MCF 10A (cell line): Measurements from ENCODE around the gene MAFF. TPM values are rescaled to one million over a fixed set of nuclear protein-coding genes. Genes with fewer than 3 reads are reported as not detected.

Source experiments
- BruUV-seq: library from RNA; stranded (reverse); fragments of 400-500 nt; replicated peaks from 2 replicates; lab custom pipeline; 2021; lab: Mats Ljungman, UMichigan
- CTCF ChIA-PET: fragments of 300-600 bp; sonication (Branson Sonifier 250); formaldehyde crosslinking; extraction: SDS; loops from one replicate; lab custom pipeline; 2021; ENCODE audit warnings: antibody characterized with exemption, inconsistent platforms; lab: Yijun Ruan, JAX
- POLR2A ChIA-PET: fragments of 300-600, 350-650 bp; sonication (Branson Sonifier 250); formaldehyde crosslinking; extraction: SDS; loops from one replicate; lab custom pipeline; 2020; ENCODE audit warnings: antibody characterized with exemption, inconsistent platforms; lab: Yijun Ruan, JAX
- DNase-seq: peaks from one replicate; pipeline ENCODE4 v3.0.0-alpha.2; 2018; ENCODE audit not compliant: unreplicated experiment
- H3K27ac Mint-ChIP-seq: one replicate; pipeline ENCODE4 v1.8.0; 2022; ENCODE audit warnings: mild to moderate bottlenecking, low read depth, mixed read lengths; ENCODE audit not compliant: unreplicated experiment
- H3K27me3 Mint-ChIP-seq: one replicate; pipeline ENCODE4 v1.8.0; 2022; ENCODE audit warnings: mixed read lengths; ENCODE audit not compliant: insufficient read depth, unreplicated experiment
- H3K36me3 Mint-ChIP-seq: one replicate; pipeline ENCODE4 v1.8.0; 2022; ENCODE audit warnings: mild to moderate bottlenecking, moderate library complexity, mixed read lengths; ENCODE audit not compliant: insufficient read depth, unreplicated experiment
- H3K4me1 Mint-ChIP-seq: one replicate; pipeline ENCODE4 v1.8.0; 2022; ENCODE audit warnings: mixed read lengths; ENCODE audit not compliant: insufficient read depth, unreplicated experiment
- H3K4me3 Mint-ChIP-seq: one replicate; pipeline ENCODE4 v1.8.0; 2022; ENCODE audit warnings: mild to moderate bottlenecking, moderate library complexity, mixed read lengths; ENCODE audit not compliant: unreplicated experiment
- H3K9me3 Mint-ChIP-seq: one replicate; pipeline ENCODE4 v1.8.0; 2022; ENCODE audit warnings: mixed read lengths; ENCODE audit not compliant: unreplicated experiment
- intact Hi-C: fragments of 100-400 bp; cut with micrococcal nuclease; formaldehyde crosslinking; loops from 2 replicates; pipeline ENCODE4 v1.14.1; 2022
- total RNA-seq: library from RNA; stranded (reverse); gene quantifications from 2 replicates; pipeline ENCODE4 v1.2.3, GENCODE V29; 2022
- TF ChIP-seq, protein P1 (sequence below): fragments of 200-600 bp; IDR thresholded peaks from one replicate; pipeline ENCODE4 v1.8.0; 2022; ENCODE audit warnings: antibody characterized with exemption, mild to moderate bottlenecking; ENCODE audit not compliant: unreplicated experiment

The MAFF gene
- total RNA-seq, 1 experiment from 2014 or later: 71.4 TPM

- TF ChIP-seq, protein P1, sequence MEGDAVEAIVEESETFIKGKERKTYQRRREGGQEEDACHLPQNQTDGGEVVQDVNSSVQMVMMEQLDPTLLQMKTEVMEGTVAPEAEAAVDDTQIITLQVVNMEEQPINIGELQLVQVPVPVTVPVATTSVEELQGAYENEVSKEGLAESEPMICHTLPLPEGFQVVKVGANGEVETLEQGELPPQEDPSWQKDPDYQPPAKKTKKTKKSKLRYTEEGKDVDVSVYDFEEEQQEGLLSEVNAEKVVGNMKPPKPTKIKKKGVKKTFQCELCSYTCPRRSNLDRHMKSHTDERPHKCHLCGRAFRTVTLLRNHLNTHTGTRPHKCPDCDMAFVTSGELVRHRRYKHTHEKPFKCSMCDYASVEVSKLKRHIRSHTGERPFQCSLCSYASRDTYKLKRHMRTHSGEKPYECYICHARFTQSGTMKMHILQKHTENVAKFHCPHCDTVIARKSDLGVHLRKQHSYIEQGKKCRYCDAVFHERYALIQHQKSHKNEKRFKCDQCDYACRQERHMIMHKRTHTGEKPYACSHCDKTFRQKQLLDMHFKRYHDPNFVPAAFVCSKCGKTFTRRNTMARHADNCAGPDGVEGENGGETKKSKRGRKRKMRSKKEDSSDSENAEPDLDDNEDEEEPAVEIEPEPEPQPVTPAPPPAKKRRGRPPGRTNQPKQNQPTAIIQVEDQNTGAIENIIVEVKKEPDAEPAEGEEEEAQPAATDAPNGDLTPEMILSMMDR: no peak
- no TSS peak for BruUV-seq
- H3K36me3 Mint-ChIP-seq: peaks cover 14% of the 10 kb centered on the region
- H3K4me1 Mint-ChIP-seq: peaks cover 6% of the 10 kb centered on the region
- H3K27ac Mint-ChIP-seq: no peak overlapping the region
- intact Hi-C loops: no loop called here
- POLR2A ChIA-PET: interaction anchor here (0.7 to 1.3 kb wide), 2 partner anchors 15 to 344 kb away, joined by 3 to 5 read pairs; no protein-coding TSS in a partner anchor
- H3K27me3 Mint-ChIP-seq: no peaks in the 10 kb centered on the region
- H3K4me3 Mint-ChIP-seq: no peak overlapping the region
- CTCF ChIA-PET: interaction anchor here (0.6 to 1.4 kb wide), 4 partner anchors 13 to 261 kb away, joined by 3 to 5 read pairs (median 4); no protein-coding TSS in a partner anchor
- no peak for DNase-seq
- no peaks in the 10 kb centered on the region for H3K9me3 Mint-ChIP-seq
Observed at GRCh38 chr22:38165922-38166593, 35.7 kb upstream of the MAFF start.

- H3K36me3 Mint-ChIP-seq: peaks cover 13% of the 10 kb centered on the region
- ChIA-PET POLR2A (interaction anchor here (0.6 to 0.9 kb wide), 2 partner anchors 14 to 164 kb away, joined by 3 read pairs; no protein-coding TSS in a partner anchor), CTCF (interaction anchor here (0.7 kb wide), 1 partner anchor 40 kb away, joined by 5 read pairs; no protein-coding TSS in a partner anchor)
- intact Hi-C loops: no loop called here
- no peaks in the 10 kb centered on the region for H3K9me3 Mint-ChIP-seq
- H3K27ac Mint-ChIP-seq: no peak overlapping the region
- TF ChIP-seq, protein P1: no peak
- no peak overlapping the region for H3K4me3 Mint-ChIP-seq
- no TSS peak for BruUV-seq
- peaks cover 19% of the 10 kb centered on the region for H3K4me1 Mint-ChIP-seq
- H3K27me3 Mint-ChIP-seq: no peaks in the 10 kb centered on the region
- DNase-seq: no peak
Observed at GRCh38 chr22:38167988-38168407, 33.8 kb upstream of the MAFF start.

GRCh38 chr22:38169116-38169515 is 32.7 kb upstream of the MAFF start:
- CTCF ChIA-PET: no interaction called here
- H3K4me1 Mint-ChIP-seq: peaks cover 23% of the 10 kb centered on the region
- POLR2A ChIA-PET: interaction anchor here (0.9 kb wide), 1 partner anchor 13 kb away, joined by 3 read pairs; no protein-coding TSS in a partner anchor
- no peaks in the 10 kb centered on the region for H3K27me3 Mint-ChIP-seq
- BruUV-seq: no TSS peak
- H3K36me3 Mint-ChIP-seq: peaks cover 13% of the 10 kb centered on the region
- TF ChIP-seq, protein P1: no peak
- H3K4me3 Mint-ChIP-seq: no peak overlapping the region
- H3K9me3 Mint-ChIP-seq: no peaks in the 10 kb centered on the region
- no peak for DNase-seq
- no peak overlapping the region for H3K27ac Mint-ChIP-seq
- intact Hi-C loops: no loop called here

DNA sequence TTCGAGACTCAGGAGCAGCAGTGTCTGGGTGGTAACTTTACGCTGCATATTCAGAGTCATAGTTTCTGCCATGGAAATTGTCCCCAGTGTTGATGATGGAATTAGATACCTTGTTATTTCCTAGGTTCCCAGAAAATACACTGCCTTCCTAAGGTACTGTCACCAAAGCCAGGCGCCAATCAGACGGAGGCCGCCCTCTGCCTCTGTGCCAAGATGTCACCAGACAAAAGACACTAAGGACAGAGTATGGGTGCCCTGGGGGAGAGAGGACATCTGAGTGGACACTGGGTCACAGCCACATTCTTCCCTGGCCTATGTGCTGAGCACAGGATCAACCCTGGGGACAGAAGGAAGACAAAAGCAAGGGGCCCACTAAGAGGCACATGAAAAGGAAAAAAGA is 31.3 kb upstream of the MAFF start:
- H3K36me3 Mint-ChIP-seq: peaks cover 13% of the 10 kb centered on the region
- POLR2A ChIA-PET: interaction anchor here (1.8 to 2.0 kb wide), 3 partner anchors 11 to 33 kb away, joined by 3 to 29 read pairs (median 7); partner anchors contain the start of gene PLA2G6
- no peak overlapping the region for H3K4me3 Mint-ChIP-seq
- CTCF ChIA-PET: no interaction called here
- no peak for DNase-seq
- TF ChIP-seq, protein P1: no peak
- H3K4me1 Mint-ChIP-seq: peaks cover 27% of the 10 kb centered on the region
- no peak overlapping the region for H3K27ac Mint-ChIP-seq
- intact Hi-C loops: no loop called here
- BruUV-seq: no TSS peak
- no peaks in the 10 kb centered on the region for H3K9me3 Mint-ChIP-seq
- H3K27me3 Mint-ChIP-seq: no peaks in the 10 kb centered on the region
